Suprapubic skin (tissue), 4 donors: ENCODE measurements around the gene CES5A. TPM values are rescaled to one million over a fixed set of nuclear protein-coding genes. Genes with fewer than 3 reads are reported as not detected.
"Not testable (repeated sequence)": the region's sequence is repeated elsewhere in the genome, so short reads cannot be mapped to it uniquely, and the experiment has no call there.

ENCODE experiments used
- DNase-seq, 2 donors: peaks; one replicate each; pipeline ENCODE4 v3.0.0-alpha.2; 2019; ENCODE audit warnings: low spot score in 2 of 2
- H3K27ac ChIP-seq: fragments of 200-600 bp; sonication (generic); one replicate; pipeline ENCODE4 v1.5.1; 2019
- H3K27me3 ChIP-seq: fragments of 200-600 bp; sonication (generic); one replicate; pipeline ENCODE4 v1.5.1; 2019
- H3K36me3 ChIP-seq: fragments of 200-600 bp; sonication (generic); one replicate; pipeline ENCODE4 v1.5.1; 2019
- H3K4me1 ChIP-seq: fragments of 200-600 bp; sonication (generic); one replicate; pipeline ENCODE4 v1.5.1; 2019
- H3K4me3 ChIP-seq: fragments of 200-600 bp; sonication (generic); one replicate; pipeline ENCODE4 v1.5.1; 2019; ENCODE audit warnings: mild to moderate bottlenecking
- H3K9me3 ChIP-seq: fragments of 200-600 bp; sonication (generic); one replicate; pipeline ENCODE4 v1.5.1; 2019
- EP300 ChIP-seq: sonication (generic); formaldehyde crosslinking; IDR thresholded peaks from one replicate; pipeline ENCODE4 v1.6.1; 2017; ENCODE audit warnings: antibody characterized with exemption
- POLR2A ChIP-seq, 2 donors: fragments of 450-650 bp; IDR thresholded peaks; one replicate each; pipeline ENCODE4 v1.6.1; 2017; ENCODE audit warnings: antibody characterized with exemption in 2 of 2, mild to moderate bottlenecking in 2 of 2, moderate library complexity in 2 of 2
- POLR2AphosphoS5 ChIP-seq, 3 donors: sonication (generic); formaldehyde crosslinking; IDR thresholded peaks; one replicate each; pipeline ENCODE4 v1.6.1; 2017; ENCODE audit warnings: antibody characterized with exemption in 3 of 3
- whole genome bisulfite sequencing: methylation state at CpG from one replicate; pipeline ENCODE4 v1.1.5; 2018; 5-methylcytosine and 5-hydroxymethylcytosine counted together
- total RNA-seq, 4 donors: library from RNA; depleted of rRNA; stranded (reverse); fragments of >200 nt; gene quantifications; one replicate each; pipeline ENCODE4 v1.1.0, GENCODE V29; 2016
- TF ChIP-seq, protein P1 (sequence below), 2 donors: fragments of 200-600 bp in 1 of 2; fragments of 450-650 bp in 1 of 2; sonication (generic) in 1 of 2; IDR thresholded peaks; one replicate each; pipeline ENCODE4 v1.5.1; 2016 to 2019; ENCODE audit warnings: antibody characterized with exemption in 2 of 2, mild to moderate bottlenecking in 1 of 2, moderate library complexity in 1 of 2

The CES5A gene
- total RNA-seq, 4 donors from 2014 or later: 0.30 to 0.60 TPM; not detected in 2

DNA sequence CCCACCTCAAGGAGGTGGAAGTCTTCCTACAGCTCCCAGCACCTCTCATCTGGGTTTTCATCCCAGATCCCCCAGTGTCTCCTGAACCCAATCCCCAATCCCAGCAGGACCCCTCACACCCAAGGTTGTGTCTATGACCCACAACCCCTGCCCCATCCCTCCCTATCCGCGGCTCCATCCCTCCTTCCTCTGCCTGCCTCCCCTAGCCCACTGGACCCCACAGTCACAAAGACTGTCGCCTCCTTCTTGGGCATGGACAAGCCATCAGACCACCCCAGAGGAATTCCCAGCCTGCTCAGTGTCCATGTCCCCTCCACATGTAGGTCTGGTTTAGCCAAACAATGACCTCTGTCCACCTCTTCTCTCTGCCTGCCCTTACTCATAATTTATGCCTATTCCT lies 54.6 kb downstream of the CES5A start:
- no peak overlapping the region for H3K27ac ChIP-seq
- H3K4me1 ChIP-seq: no peaks in the 10 kb centered on the region
- peaks cover 20% of the 10 kb centered on the region for H3K27me3 ChIP-seq
- TF ChIP-seq, protein P1, sequence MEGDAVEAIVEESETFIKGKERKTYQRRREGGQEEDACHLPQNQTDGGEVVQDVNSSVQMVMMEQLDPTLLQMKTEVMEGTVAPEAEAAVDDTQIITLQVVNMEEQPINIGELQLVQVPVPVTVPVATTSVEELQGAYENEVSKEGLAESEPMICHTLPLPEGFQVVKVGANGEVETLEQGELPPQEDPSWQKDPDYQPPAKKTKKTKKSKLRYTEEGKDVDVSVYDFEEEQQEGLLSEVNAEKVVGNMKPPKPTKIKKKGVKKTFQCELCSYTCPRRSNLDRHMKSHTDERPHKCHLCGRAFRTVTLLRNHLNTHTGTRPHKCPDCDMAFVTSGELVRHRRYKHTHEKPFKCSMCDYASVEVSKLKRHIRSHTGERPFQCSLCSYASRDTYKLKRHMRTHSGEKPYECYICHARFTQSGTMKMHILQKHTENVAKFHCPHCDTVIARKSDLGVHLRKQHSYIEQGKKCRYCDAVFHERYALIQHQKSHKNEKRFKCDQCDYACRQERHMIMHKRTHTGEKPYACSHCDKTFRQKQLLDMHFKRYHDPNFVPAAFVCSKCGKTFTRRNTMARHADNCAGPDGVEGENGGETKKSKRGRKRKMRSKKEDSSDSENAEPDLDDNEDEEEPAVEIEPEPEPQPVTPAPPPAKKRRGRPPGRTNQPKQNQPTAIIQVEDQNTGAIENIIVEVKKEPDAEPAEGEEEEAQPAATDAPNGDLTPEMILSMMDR (IDR thresholded peaks at IDR 0.05): no peak
- TF ChIP-seq POLR2A (IDR thresholded peaks at IDR 0.05) (no peak), POLR2AphosphoS5 (IDR thresholded peaks at IDR 0.05) (no peak)
- no peaks in the 10 kb centered on the region for H3K9me3 ChIP-seq
- 92% methylated on average over 3 of the region's 3 CpGs for WGBS
- no peak overlapping the region for H3K4me3 ChIP-seq
- no peaks in the 10 kb centered on the region for H3K36me3 ChIP-seq
- peak; percentile 22 to 64 for DNase-seq

DNA sequence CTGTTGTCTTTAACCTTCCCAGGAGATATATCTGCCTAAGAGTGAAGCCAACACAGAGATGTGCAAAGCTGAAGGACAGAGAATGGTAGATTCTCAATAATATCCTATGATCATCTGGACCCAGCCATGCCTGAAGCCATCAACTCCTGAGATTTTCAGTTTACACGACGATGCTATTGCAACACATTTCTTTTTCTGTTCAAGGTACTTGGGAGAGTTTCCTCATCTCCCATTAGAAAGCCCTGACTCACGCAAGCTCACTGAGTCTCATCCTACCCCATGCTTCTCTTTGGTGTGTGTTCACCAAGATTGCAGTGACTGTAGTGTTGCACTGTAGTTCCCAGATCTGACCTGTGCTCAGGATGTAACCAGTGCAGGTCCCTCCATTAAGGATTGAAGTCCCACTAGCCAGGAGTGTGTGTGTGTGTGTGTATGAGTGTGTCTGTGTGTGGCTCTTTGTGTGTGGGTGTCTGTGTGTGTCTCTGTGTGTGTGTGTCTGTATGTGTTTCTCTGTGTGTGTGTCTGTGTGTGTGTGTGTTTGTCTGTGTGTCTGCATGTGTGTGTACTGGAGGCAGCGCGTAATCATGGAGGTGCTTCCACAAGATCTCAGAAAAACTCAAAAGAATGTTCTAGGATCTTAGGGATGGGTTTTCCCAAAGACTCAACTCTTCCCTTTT lies 57.8 kb downstream of the CES5A start:
- H3K27me3 ChIP-seq: peaks cover 22% of the 10 kb centered on the region
- H3K9me3 ChIP-seq: no peaks in the 10 kb centered on the region
- no peaks in the 10 kb centered on the region for H3K36me3 ChIP-seq
- no peak overlapping the region for H3K27ac ChIP-seq
- H3K4me3 ChIP-seq: no peak overlapping the region
- 87% methylated on average over 5 of the region's 5 CpGs for WGBS
- TF ChIP-seq, protein P1 (IDR thresholded peaks at IDR 0.05): no peak
- TF ChIP-seq EP300: no peak
- TF ChIP-seq POLR2AphosphoS5 (IDR thresholded peaks at IDR 0.05): no peak
- no peak for TF ChIP-seq POLR2A (IDR thresholded peaks at IDR 0.05)
- no peaks in the 10 kb centered on the region for H3K4me1 ChIP-seq
- peak in 1 of 2 donors; percentile 15 for DNase-seq

DNA sequence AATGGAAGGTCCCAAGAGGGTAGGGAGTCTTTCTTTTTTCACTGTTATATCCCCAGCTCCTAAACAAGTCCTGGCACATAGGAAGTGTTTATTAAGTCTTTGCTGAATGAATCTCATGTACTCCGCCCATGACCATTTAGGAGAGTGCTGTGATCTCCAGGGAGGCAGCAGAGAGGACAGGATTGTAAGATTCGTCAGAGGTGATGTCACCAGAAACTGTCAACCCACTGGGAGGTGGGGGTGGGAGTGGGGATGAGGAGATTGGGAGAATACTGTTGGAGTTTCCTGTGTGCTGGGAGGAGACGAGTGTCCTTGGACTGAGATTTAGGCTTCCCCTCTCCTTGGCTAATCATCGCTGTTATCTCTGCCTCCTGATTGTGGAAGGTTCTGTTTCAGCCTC lies 59.0 kb downstream of the CES5A start:
- not testable (repeated sequence) for H3K27ac ChIP-seq, H3K4me1 ChIP-seq, H3K9me3 ChIP-seq, H3K36me3 ChIP-seq, H3K4me3 ChIP-seq
- H3K27me3 ChIP-seq: peaks cover 17% of the 10 kb centered on the region
- DNase-seq: peak in 1 of 2 donors; percentile 1
- WGBS: 46% methylated on average over 4 of the region's 4 CpGs

DNA sequence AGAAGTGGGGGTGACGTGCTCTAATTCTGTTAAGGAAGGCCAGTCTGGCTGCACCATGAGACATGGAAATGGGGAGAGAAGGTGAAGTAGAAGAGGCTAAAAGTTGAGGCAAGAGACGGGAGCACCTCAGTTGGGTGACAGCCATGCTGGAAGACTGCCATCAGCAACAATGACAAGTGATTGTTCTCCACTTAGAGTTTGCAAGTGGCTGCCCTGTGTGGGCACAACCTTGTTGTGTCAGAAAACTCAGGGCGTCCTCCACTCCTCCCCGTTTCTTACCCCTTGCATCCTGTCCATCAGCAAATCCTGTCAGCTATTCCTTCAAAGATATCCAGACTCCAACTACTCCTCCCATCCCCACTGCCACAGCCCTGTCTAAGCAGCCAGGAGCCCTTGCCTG lies 59.9 kb downstream of the CES5A start:
- Histone ChIP-seq H3K27me3 (peaks cover 12% of the 10 kb centered on the region), H3K9me3 (no peaks in the 10 kb centered on the region), H3K27ac (no peak overlapping the region), H3K4me3 (no peak overlapping the region), H3K36me3 (no peaks in the 10 kb centered on the region), H3K4me1 (no peaks in the 10 kb centered on the region)
- peak; percentile 19 to 28 for DNase-seq
- 76% methylated on average over 4 of the region's 4 CpGs for WGBS
- TF ChIP-seq, protein P1 (IDR thresholded peaks at IDR 0.05): no peak
- no peak for TF ChIP-seq EP300
- TF ChIP-seq POLR2A (IDR thresholded peaks at IDR 0.05): no peak
- no peak for TF ChIP-seq POLR2AphosphoS5 (IDR thresholded peaks at IDR 0.05)

DNA sequence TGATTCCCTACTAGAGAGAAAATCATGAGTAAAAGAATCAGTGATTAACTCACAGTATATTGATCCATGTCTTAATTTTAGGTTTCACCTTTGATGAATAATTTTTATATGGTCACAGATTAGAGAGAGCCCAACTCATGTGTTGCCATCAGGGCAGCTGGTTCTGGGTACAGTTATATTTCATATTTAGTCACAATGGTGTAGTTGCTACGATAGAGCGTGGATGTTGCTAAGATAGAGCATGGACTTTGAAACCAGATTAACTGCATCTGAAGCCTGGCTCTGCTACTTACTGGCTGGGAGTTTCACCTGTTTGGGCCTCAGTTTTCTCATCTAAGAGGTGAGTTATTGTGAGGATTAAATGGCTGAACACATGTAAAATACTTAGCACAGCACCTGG lies 61.0 kb downstream of the CES5A start:
- H3K9me3 ChIP-seq, H3K36me3 ChIP-seq, H3K27ac ChIP-seq, DNase-seq, H3K4me1 ChIP-seq, H3K4me3 ChIP-seq: not testable (repeated sequence)
- H3K27me3 ChIP-seq: peaks cover 12% of the 10 kb centered on the region
- WGBS: 81% methylated on average over 2 of the region's 2 CpGs

DNA sequence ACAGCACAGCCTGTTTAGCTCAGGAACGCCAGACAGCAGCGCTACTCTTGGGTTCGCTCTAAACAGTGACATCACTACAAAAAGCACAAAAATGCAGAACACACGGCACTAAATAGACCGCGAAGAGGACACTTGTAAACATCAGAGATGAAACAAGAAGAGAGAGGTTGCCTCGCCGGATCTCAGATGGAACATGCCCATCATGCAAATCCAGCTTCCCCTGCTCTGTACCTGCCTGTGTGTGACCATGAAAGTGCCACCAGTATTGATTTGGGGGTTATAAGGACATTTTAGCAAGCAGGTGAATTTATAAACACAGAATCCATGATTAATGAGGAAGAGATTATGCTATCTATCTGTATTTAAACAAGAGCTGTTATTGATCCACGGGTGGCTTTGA lies 61.4 kb downstream of the CES5A start:
- WGBS: 82% methylated on average over 7 of the region's 9 CpGs
- H3K9me3 ChIP-seq, H3K4me3 ChIP-seq, H3K36me3 ChIP-seq, H3K27ac ChIP-seq, H3K4me1 ChIP-seq: not testable (repeated sequence)
- peak; percentile 14 to 18 for DNase-seq
- H3K27me3 ChIP-seq: peaks cover 12% of the 10 kb centered on the region

DNA sequence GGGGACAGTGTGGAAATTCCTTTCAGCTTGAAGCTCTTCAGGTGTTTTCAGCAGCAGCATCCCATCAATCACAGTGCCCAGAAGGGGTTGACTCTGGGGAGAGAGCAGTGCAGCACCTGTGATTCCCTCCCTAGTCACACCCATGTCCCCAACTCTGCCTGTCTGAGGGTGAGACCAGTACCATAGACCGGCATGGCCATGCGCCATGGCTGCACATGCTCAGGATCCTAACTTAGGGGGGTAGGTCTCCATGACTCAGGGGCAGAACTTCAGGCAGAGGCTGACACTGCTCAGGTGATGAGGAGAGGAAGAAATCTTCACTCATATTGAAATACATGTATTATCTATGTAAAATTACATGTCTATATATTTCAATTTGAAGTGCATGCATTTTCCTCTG lies 62.2 kb downstream of the CES5A start:
- H3K4me3 ChIP-seq: no peak overlapping the region
- WGBS: 81% methylated on average over 2 of the region's 2 CpGs

More for the DNA sequence above, 62.2 kb downstream of the CES5A start:
- TF ChIP-seq EP300 (no peak), POLR2AphosphoS5 (IDR thresholded peaks at IDR 0.05) (no peak), POLR2A (IDR thresholded peaks at IDR 0.05) (no peak)
- TF ChIP-seq, protein P1 (IDR thresholded peaks at IDR 0.05): no peak
- peak in 1 of 2 donors; percentile 8 for DNase-seq
- no peaks in the 10 kb centered on the region for H3K4me1 ChIP-seq
- H3K9me3 ChIP-seq: no peaks in the 10 kb centered on the region
- H3K27me3 ChIP-seq: peaks cover 12% of the 10 kb centered on the region
- H3K36me3 ChIP-seq: no peaks in the 10 kb centered on the region
- H3K27ac ChIP-seq: no peak overlapping the region
